ENCODE measurements around the gene MCAM. TPM values are rescaled to one million over a fixed set of nuclear protein-coding genes. Genes with fewer than 3 reads are reported as not detected.

MCAM gene
- polyA plus RNA-seq, 3 donors, result not detected

GRCh38 chr11:119337581-119338317 lies 20.8 kb upstream of the MCAM start:
- TF ChIP-seq, protein P1, sequence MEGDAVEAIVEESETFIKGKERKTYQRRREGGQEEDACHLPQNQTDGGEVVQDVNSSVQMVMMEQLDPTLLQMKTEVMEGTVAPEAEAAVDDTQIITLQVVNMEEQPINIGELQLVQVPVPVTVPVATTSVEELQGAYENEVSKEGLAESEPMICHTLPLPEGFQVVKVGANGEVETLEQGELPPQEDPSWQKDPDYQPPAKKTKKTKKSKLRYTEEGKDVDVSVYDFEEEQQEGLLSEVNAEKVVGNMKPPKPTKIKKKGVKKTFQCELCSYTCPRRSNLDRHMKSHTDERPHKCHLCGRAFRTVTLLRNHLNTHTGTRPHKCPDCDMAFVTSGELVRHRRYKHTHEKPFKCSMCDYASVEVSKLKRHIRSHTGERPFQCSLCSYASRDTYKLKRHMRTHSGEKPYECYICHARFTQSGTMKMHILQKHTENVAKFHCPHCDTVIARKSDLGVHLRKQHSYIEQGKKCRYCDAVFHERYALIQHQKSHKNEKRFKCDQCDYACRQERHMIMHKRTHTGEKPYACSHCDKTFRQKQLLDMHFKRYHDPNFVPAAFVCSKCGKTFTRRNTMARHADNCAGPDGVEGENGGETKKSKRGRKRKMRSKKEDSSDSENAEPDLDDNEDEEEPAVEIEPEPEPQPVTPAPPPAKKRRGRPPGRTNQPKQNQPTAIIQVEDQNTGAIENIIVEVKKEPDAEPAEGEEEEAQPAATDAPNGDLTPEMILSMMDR (IDR thresholded peaks at IDR 0.05), result no peak
- peaks cover 30 to 46% (median 43%) of the 10 kb centered on the region in 3 donors for H3K27me3 Mint-ChIP-seq (ENCODE audit: low read depth in 3 of 3)
- peaks cover 24 to 45% of the 10 kb centered on the region in 2 donors for H3K27me3 ChIP-seq (ENCODE audit: control insufficient read depth in 2 of 2, insufficient read depth in 2 of 2, low read length in 2 of 2)
- no peak for DNase-seq
- intact Hi-C loops (cut with micrococcal nuclease), result no loop called here
- H2AFZ ChIP-seq (ENCODE audit: insufficient read depth, low read depth, low read length, poor library complexity, severe bottlenecking), result no peak overlapping the region
- H3K79me2 ChIP-seq (ENCODE audit: insufficient read depth, low read length), result peaks cover 27% of the 10 kb centered on the region
- H3K9me3 Mint-ChIP-seq, result peaks cover 0 to 11% (median 7%) of the 10 kb centered on the region in 7 donors
- 89% methylated on average over 4 of the region's 9 CpGs for WGBS (ENCODE audit: insufficient coverage)
- no peak overlapping the region for H3K9ac ChIP-seq (ENCODE audit: insufficient read depth, low read length, poor library complexity, severe bottlenecking)
- peaks cover 12% of the 10 kb centered on the region for H4K20me1 ChIP-seq (ENCODE audit: insufficient read depth, low read length)
- H3K27ac Mint-ChIP-seq, result peak overlapping the region in 2 of 7 donors; percentile 41 to 78
- no peak overlapping the region for H3K27ac ChIP-seq (ENCODE audit: low read depth in 1 of 2, low read length in 2 of 2)
- H3K4me2 ChIP-seq (replicated peaks; ENCODE audit: extremely low read depth, low read length, poor library complexity, severe bottlenecking), result no peak overlapping the region
- H3K4me1 ChIP-seq (ENCODE audit: control insufficient read depth in 1 of 2, insufficient read depth in 2 of 2, low read length in 2 of 2), result peaks cover 36 to 50% of the 10 kb centered on the region in 2 donors
- no peak overlapping the region for H3K4me3 ChIP-seq (replicated peaks in 1 of 3; ENCODE audit: low read depth in 2 of 3, low read length in 3 of 3)
- H3K4me1 Mint-ChIP-seq, result peaks cover 38% of the 10 kb centered on the region
- H3K9me3 ChIP-seq (replicated peaks in 1 of 2; ENCODE audit: control insufficient read depth in 1 of 2, insufficient read depth in 1 of 2, low read length in 2 of 2), result peaks cover 0 to 16% of the 10 kb centered on the region in 2 donors
- H3K36me3 ChIP-seq (replicated peaks in 1 of 2; ENCODE audit: control insufficient read depth in 1 of 2, insufficient read depth in 2 of 2, low read length in 2 of 2), result peaks cover 0 to 10% of the 10 kb centered on the region in 2 donors
- H3K36me3 Mint-ChIP-seq, result peaks cover 22% of the 10 kb centered on the region in 2 donors
- H3K4me3 Mint-ChIP-seq, result no peak overlapping the region

DNA sequence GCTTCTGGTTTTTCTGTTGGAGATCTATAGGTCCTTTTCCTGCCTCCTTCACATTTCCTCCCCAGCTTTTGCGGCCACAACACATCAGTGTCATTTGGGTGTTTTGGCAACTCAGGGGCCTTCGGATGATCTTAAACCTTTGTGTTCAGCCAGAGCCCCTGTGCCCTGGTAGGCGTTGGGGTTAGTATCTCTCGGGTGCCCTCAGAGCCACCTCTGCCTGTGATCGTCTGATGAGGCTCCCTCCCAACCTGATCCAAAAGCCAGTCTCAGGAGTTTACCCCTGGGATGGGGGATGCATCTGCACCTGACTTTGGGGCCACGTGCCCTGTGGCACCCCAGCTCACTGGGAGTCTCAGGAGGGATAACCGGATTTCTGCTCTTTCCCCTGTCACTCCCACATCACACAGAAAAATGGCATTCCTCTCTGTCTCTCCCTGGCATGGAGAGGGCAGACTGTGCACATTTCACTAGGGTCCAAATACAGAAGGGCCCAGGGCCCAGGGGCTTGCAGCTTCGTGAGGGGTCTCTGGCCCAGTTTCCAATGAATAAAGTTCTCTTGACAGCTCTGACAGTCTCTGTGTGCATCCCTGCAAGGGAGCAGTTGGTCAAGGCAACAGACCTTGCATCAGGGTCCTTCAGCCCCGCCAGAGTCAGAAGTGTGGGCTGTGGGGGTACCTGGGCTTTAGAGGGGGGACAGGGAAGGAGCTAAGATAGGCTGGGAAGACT lies 20.0 kb upstream of the MCAM start:
- Mint-ChIP-seq H3K27me3 (ENCODE audit: low read depth in 3 of 3) (peaks cover 25 to 37% (median 34%) of the 10 kb centered on the region in 3 donors), H3K4me1 (peaks cover 38% of the 10 kb centered on the region)

More for the DNA sequence above, 20.0 kb upstream of the MCAM start:
- H3K79me2 ChIP-seq (ENCODE audit: insufficient read depth, low read length), result peaks cover 27% of the 10 kb centered on the region
- intact Hi-C loops (cut with micrococcal nuclease), result no loop called here
- peaks cover 22% of the 10 kb centered on the region in 2 donors for H3K36me3 Mint-ChIP-seq
- TF ChIP-seq, protein P1 (IDR thresholded peaks at IDR 0.05), result no peak
- peak overlapping the region in 1 of 7 donors; percentile 78 for H3K27ac Mint-ChIP-seq
- H3K9ac ChIP-seq (ENCODE audit: insufficient read depth, low read length, poor library complexity, severe bottlenecking), result no peak overlapping the region
- no peak overlapping the region for H3K4me2 ChIP-seq (replicated peaks; ENCODE audit: extremely low read depth, low read length, poor library complexity, severe bottlenecking)
- H3K9me3 ChIP-seq (replicated peaks in 1 of 2; ENCODE audit: control insufficient read depth in 1 of 2, insufficient read depth in 1 of 2, low read length in 2 of 2), result peaks cover 0 to 16% of the 10 kb centered on the region in 2 donors
- H3K4me3 Mint-ChIP-seq, result no peak overlapping the region
- peaks cover 0 to 10% of the 10 kb centered on the region in 2 donors for H3K36me3 ChIP-seq (replicated peaks in 1 of 2; ENCODE audit: control insufficient read depth in 1 of 2, insufficient read depth in 2 of 2, low read length in 2 of 2)
- peaks cover 36 to 50% of the 10 kb centered on the region in 2 donors for H3K4me1 ChIP-seq (ENCODE audit: control insufficient read depth in 1 of 2, insufficient read depth in 2 of 2, low read length in 2 of 2)
- H4K20me1 ChIP-seq (ENCODE audit: insufficient read depth, low read length), result peaks cover 12% of the 10 kb centered on the region
- peaks cover 22 to 37% of the 10 kb centered on the region in 2 donors for H3K27me3 ChIP-seq (ENCODE audit: control insufficient read depth in 2 of 2, insufficient read depth in 2 of 2, low read length in 2 of 2)
- WGBS (ENCODE audit: insufficient coverage), result 98% methylated on average over 8 of the region's 9 CpGs
- peaks cover 0 to 11% (median 7%) of the 10 kb centered on the region in 7 donors for H3K9me3 Mint-ChIP-seq
- H3K4me3 ChIP-seq (replicated peaks in 1 of 3; ENCODE audit: low read depth in 2 of 3, low read length in 3 of 3), result no peak overlapping the region
- no peak for DNase-seq
- no peak overlapping the region for H3K27ac ChIP-seq (ENCODE audit: low read depth in 1 of 2, low read length in 2 of 2)
- no peak overlapping the region for H2AFZ ChIP-seq (ENCODE audit: insufficient read depth, low read depth, low read length, poor library complexity, severe bottlenecking)

All from CD14-positive monocyte (primary cell).